ENCODE data around the gene OPCML.

OPCML gene

GRCh38 chr11:133529807-133530500 is 2.3 kb downstream of the OPCML start:
- no peak for TF ChIP-seq JUND (IDR thresholded peaks at IDR 0.05; ENCODE audit: low read depth)
- DNase-seq (ENCODE audit: low read depth in 1 of 2, low spot score in 1 of 2), result no peak
- in situ Hi-C loops (cut with HindIII; ENCODE audit: low pct_unique_long_range_greater_than_20kb, low sequenced_read_pairs), result no loop called here

GRCh38 chr11:133526790-133527189 is 5.5 kb downstream of the OPCML start:
- in situ Hi-C loops (cut with HindIII; ENCODE audit: low pct_unique_long_range_greater_than_20kb, low sequenced_read_pairs), result no loop called here
- no peak for TF ChIP-seq JUND (IDR thresholded peaks at IDR 0.05; ENCODE audit: low read depth)

GRCh38 chr11:133525976-133526375 is 6.3 kb downstream of the OPCML start:
- no peak for TF ChIP-seq JUND (IDR thresholded peaks at IDR 0.05; ENCODE audit: low read depth)
- in situ Hi-C loops (cut with HindIII; ENCODE audit: low pct_unique_long_range_greater_than_20kb, low sequenced_read_pairs), result no loop called here
- no peak for DNase-seq (ENCODE audit: low read depth in 1 of 2, low spot score in 1 of 2)

More at GRCh38 chr11:133526790-133527189, 5.5 kb downstream of the OPCML start:
- no peak for DNase-seq (ENCODE audit: low read depth in 1 of 2, low spot score in 1 of 2)

- TF ChIP-seq JUND (IDR thresholded peaks at IDR 0.05; ENCODE audit: low read depth), result no peak
- in situ Hi-C loops (cut with HindIII; ENCODE audit: low pct_unique_long_range_greater_than_20kb, low sequenced_read_pairs), result no loop called here
- no peak for DNase-seq (ENCODE audit: low read depth in 1 of 2, low spot score in 1 of 2)
Measured at GRCh38 chr11:133524488-133524887, 7.8 kb downstream of the OPCML start.

- in situ Hi-C loops (cut with HindIII; ENCODE audit: low pct_unique_long_range_greater_than_20kb, low sequenced_read_pairs), result no loop called here
- TF ChIP-seq JUND (IDR thresholded peaks at IDR 0.05; ENCODE audit: low read depth), result no peak
- no peak for DNase-seq (ENCODE audit: low read depth in 1 of 2, low spot score in 1 of 2)
Measured at GRCh38 chr11:133522344-133522743, 10.0 kb downstream of the OPCML start.

- DNase-seq (ENCODE audit: low read depth in 1 of 2, low spot score in 1 of 2), result no peak
- TF ChIP-seq JUND (IDR thresholded peaks at IDR 0.05; ENCODE audit: low read depth), result no peak
- in situ Hi-C loops (cut with HindIII; ENCODE audit: low pct_unique_long_range_greater_than_20kb, low sequenced_read_pairs), result no loop called here
Measured at GRCh38 chr11:133521502-133521901, 10.8 kb downstream of the OPCML start.

GRCh38 chr11:133520707-133521106 is 11.6 kb downstream of the OPCML start:
- DNase-seq (ENCODE audit: low read depth in 1 of 2, low spot score in 1 of 2), result no peak
- in situ Hi-C loops (cut with HindIII; ENCODE audit: low pct_unique_long_range_greater_than_20kb, low sequenced_read_pairs), result no loop called here
- TF ChIP-seq JUND (IDR thresholded peaks at IDR 0.05; ENCODE audit: low read depth), result no peak

- DNase-seq (ENCODE audit: low read depth in 1 of 2, low spot score in 1 of 2), result no peak
- no peak for TF ChIP-seq JUND (IDR thresholded peaks at IDR 0.05; ENCODE audit: low read depth)
- in situ Hi-C loops (cut with HindIII; ENCODE audit: low pct_unique_long_range_greater_than_20kb, low sequenced_read_pairs), result no loop called here
Measured at GRCh38 chr11:133519560-133519959, 12.7 kb downstream of the OPCML start.

- in situ Hi-C loops (cut with HindIII; ENCODE audit: low pct_unique_long_range_greater_than_20kb, low sequenced_read_pairs), result no loop called here
- no peak for DNase-seq (ENCODE audit: low read depth in 1 of 2, low spot score in 1 of 2)
- no peak for TF ChIP-seq JUND (IDR thresholded peaks at IDR 0.05; ENCODE audit: low read depth)
Measured at GRCh38 chr11:133518702-133519264, 13.5 kb downstream of the OPCML start.

- no peak for DNase-seq (ENCODE audit: low read depth in 1 of 2, low spot score in 1 of 2)
- in situ Hi-C loops (cut with HindIII; ENCODE audit: low pct_unique_long_range_greater_than_20kb, low sequenced_read_pairs), result no loop called here
- no peak for TF ChIP-seq JUND (IDR thresholded peaks at IDR 0.05; ENCODE audit: low read depth)
Measured at GRCh38 chr11:133516845-133517244, 15.5 kb downstream of the OPCML start.

GRCh38 chr11:133515107-133515506 is 17.2 kb downstream of the OPCML start:
- DNase-seq (ENCODE audit: low read depth in 1 of 2, low spot score in 1 of 2), result no peak
- in situ Hi-C loops (cut with HindIII; ENCODE audit: low pct_unique_long_range_greater_than_20kb, low sequenced_read_pairs), result no loop called here

GRCh38 chr11:133509924-133510697 is 22.2 kb downstream of the OPCML start:
- TF ChIP-seq JUND (IDR thresholded peaks at IDR 0.05; ENCODE audit: low read depth), result no peak
- in situ Hi-C loops (cut with HindIII; ENCODE audit: low pct_unique_long_range_greater_than_20kb, low sequenced_read_pairs), result no loop called here
- no peak for DNase-seq (ENCODE audit: low read depth in 1 of 2, low spot score in 1 of 2)

More at GRCh38 chr11:133515107-133515506, 17.2 kb downstream of the OPCML start:
- no peak for TF ChIP-seq JUND (IDR thresholded peaks at IDR 0.05; ENCODE audit: low read depth)

- in situ Hi-C loops (cut with HindIII; ENCODE audit: low pct_unique_long_range_greater_than_20kb, low sequenced_read_pairs), result no loop called here
- no peak for TF ChIP-seq JUND (IDR thresholded peaks at IDR 0.05; ENCODE audit: low read depth)
- DNase-seq (ENCODE audit: low read depth in 1 of 2, low spot score in 1 of 2), result no peak
Measured at GRCh38 chr11:133508468-133508867, 23.8 kb downstream of the OPCML start.
